IPS-NIHi7 (cell line): ENCODE data around the gene WNT1.

Experiments
- DNase-seq: peaks from one replicate; pipeline ENCODE4 v3.0.0; 2012; ENCODE audit warnings: mixed read lengths; ENCODE audit errors: extremely low spot score

Gene WNT1

DNA sequence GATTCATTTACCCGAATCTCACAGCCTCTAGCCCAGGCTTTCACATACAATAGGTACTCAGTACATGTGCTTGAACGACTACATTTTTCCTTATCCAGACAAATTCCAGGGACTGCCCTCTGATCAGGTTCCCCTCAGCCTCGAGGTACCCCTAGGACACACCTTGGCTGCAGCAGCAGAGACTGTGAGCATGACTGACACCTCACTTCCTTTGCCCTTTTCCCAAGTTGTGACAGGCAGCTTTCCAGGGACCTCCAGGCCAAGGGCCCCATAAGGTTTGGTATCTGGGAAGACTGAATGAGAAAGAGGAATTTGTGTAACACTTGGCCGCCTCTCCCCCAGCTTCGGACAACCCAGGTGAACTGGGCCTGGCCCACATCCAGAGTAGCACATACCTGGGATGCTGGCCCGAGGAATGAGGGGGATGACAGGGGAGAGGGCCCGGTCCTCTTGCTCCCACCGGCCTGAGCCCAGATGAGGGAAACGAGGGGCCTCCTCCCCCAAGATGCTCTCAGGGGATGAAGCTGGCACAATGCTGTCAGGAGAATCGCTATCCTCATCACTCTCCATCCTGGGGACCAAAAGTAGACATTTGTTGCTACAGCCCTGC is 50.6 kb downstream of the WNT1 start:
- no peak for DNase-seq

DNA sequence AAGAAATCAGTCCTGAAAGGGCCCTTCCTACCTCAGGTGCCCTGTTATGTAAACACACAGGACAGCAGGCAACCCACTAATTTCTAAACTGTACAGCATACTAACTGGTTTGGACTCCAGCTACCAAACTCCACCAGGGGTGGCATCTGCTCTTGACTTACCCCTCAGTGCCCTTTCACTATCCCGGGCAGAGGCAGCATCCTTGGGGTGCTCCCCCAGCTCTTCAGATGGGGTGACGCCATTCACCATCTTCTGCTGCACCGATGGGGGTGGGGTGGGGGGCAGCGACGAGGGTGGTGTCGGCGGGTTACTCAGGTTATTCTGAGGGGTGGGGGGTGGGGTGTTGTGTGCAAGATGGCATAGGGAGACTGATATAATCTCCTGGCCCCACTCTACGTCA is 52.0 kb downstream of the WNT1 start:
- no peak for DNase-seq

DNA sequence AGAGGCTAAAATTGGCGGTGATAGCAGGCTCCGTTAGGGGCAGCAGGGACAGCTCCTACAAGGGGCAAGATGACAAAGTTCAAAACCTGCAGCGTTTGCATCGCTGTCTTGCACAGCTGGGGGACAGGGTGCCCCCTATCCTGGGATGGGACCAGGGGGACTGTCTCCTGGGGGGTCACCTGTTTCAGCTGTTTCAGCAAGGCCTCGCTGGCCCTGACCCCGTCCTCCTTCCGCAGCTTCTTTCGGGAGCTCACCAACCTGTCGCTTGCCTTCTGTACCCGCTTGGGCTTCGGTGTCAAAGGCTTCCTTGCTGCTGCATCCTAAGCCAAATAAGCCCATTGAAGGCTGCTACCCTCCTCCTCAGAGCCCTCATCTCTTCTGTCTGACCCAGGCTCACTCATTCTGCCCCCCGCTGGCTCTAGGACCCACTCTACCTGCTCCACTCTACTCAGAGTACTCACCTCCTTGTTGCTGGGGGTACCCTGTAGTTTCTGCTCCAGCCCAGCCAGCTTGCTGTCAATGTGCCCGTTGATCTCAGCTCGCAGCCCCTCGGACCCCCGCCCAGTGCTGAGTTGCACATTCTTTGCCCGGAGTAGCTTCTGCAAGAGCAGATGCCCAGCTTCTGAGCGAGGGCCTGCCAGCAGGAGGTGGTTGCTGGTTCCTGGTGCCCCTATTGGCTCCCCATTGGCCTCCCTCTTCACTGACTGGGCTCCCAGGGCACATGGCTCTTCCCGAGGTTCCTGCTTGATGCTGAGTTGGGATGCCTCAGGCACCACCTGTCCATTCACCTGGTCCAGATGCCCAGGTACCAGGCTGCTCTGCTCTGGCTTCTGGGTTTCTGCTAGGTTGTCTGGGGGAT is 52.8 kb downstream of the WNT1 start:
- DNase-seq = no peak

DNA sequence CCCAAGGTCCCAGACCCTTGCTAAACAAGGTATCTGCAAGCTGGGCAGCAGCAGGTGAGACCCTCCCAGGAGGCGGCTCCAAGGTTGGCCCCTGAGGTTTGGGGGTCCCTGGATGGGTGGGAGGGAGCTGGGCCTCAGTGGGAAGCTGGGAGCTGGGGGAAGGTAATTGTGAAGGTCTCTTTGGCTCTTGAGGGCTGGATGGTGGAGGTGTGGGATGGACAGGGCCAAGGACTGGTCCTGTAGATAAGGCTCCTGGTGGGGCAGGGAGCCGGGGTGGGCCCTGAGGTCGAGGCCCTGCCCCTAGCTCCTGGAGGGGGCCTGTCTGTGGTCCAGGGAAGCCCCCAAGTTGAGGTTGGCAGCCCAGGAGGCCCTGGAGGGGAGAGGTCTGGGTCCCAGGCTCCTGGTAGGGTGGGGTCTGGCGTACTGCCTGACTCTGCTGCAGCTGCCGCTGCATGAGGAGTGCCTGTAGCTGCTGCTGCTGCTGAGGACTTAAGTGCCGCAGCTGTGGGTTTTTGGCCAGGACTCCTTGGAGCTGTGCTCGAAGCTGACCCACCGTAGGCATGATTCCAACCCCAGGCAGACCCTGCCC is 53.5 kb downstream of the WNT1 start:
- DNase-seq = no peak
